MM.1S (cell line): ENCODE data around the gene MYH6.

Source experiments
- EZH2 ChIP-seq: fragments of 300-600 bp; sonication (generic); optimal IDR thresholded peaks from 2 replicates; pipeline ENCODE3; 2017; ENCODE audit warnings: low read depth, mild to moderate bottlenecking, antibody characterized with exemption, low read length, mixed read lengths
- TF ChIP-seq, protein P1 (sequence below): fragments of 300-600 bp; sonication (generic); IDR thresholded peaks from 2 replicates; pipeline ENCODE4 v1.5.1; 2016; ENCODE audit warnings: antibody characterized with exemption, low read length, mixed read lengths

DNA sequence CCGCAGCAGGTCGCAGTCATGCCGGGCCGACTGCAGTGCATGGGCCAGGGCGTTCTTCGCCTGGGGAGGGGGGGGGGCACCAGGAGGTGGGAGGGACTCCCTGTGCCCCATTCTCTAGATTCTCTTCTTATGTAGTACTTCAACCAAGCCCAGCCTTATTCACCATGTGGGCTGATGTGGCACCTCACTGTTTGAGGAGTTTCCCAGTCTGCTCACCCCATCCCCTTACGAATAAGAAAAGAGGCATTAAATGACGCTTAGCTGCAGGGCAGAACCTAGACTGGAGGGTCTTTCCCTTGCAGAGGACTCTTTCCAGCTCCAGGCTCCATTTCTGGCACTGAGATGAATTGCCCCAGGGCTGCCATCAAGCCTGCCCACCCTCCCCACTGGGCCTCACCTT is 19.1 kb downstream of the MYH6 start:
- TF ChIP-seq, protein P1, sequence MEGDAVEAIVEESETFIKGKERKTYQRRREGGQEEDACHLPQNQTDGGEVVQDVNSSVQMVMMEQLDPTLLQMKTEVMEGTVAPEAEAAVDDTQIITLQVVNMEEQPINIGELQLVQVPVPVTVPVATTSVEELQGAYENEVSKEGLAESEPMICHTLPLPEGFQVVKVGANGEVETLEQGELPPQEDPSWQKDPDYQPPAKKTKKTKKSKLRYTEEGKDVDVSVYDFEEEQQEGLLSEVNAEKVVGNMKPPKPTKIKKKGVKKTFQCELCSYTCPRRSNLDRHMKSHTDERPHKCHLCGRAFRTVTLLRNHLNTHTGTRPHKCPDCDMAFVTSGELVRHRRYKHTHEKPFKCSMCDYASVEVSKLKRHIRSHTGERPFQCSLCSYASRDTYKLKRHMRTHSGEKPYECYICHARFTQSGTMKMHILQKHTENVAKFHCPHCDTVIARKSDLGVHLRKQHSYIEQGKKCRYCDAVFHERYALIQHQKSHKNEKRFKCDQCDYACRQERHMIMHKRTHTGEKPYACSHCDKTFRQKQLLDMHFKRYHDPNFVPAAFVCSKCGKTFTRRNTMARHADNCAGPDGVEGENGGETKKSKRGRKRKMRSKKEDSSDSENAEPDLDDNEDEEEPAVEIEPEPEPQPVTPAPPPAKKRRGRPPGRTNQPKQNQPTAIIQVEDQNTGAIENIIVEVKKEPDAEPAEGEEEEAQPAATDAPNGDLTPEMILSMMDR = no peak
- no peak for TF ChIP-seq EZH2
